ENCODE data around the gene FGFR2. TPM values are rescaled to one million over a fixed set of nuclear protein-coding genes. Genes with fewer than 3 reads are reported as not detected.
"Not testable (repeated sequence)": the region's sequence is repeated elsewhere in the genome, so short reads cannot be mapped to it uniquely, and the experiment has no call there.

Gene FGFR2
- total RNA-seq, 3 donors from 2014 or later, result 31.8 to 62.8 (median 44.3) TPM

GRCh38 chr10:121522831-121523230, 75.4 kb downstream of the FGFR2 start:
- Histone ChIP-seq H3K4me3 (no peak overlapping the region), H3K27me3 (no peaks in the 10 kb centered on the region), H3K27ac (peak overlapping the region; percentile 68 to 80), H3K4me1 (peaks cover 0 to 13% of the 10 kb centered on the region in 2 donors), H3K9me3 (no peaks in the 10 kb centered on the region), H3K36me3 (no peaks in the 10 kb centered on the region)
- TF ChIP-seq POLR2A (IDR thresholded peaks at IDR 0.05) (no peak), CTCF (IDR thresholded peaks at IDR 0.05) (no peak), POLR2AphosphoS5 (IDR thresholded peaks at IDR 0.05) (no peak)
- intact Hi-C loops (cut with DNase I; ENCODE audit: low total_unique reads), result no loop called here
- no peak for DNase-seq (ENCODE audit: low spot score in 2 of 2)

GRCh38 chr10:121521794-121522556, 76.3 kb downstream of the FGFR2 start:
- no peaks in the 10 kb centered on the region for H3K36me3 ChIP-seq
- H3K27ac ChIP-seq, result no peak overlapping the region
- H3K4me1 ChIP-seq, result peaks cover 0 to 13% of the 10 kb centered on the region in 2 donors
- H3K4me3 ChIP-seq, result no peak overlapping the region
- intact Hi-C loops (cut with DNase I; ENCODE audit: low total_unique reads), result no loop called here
- no peaks in the 10 kb centered on the region for H3K27me3 ChIP-seq
- H3K9me3 ChIP-seq, result no peaks in the 10 kb centered on the region
- no peak for DNase-seq (ENCODE audit: low spot score in 2 of 2)
- TF ChIP-seq POLR2AphosphoS5 (IDR thresholded peaks at IDR 0.05), result no peak
- no peak for TF ChIP-seq POLR2A (IDR thresholded peaks at IDR 0.05)
- TF ChIP-seq CTCF (IDR thresholded peaks at IDR 0.05), result no peak

GRCh38 chr10:121520526-121520925, 77.7 kb downstream of the FGFR2 start:
- intact Hi-C loops (cut with DNase I; ENCODE audit: low total_unique reads); H3K9me3 ChIP-seq; H3K36me3 ChIP-seq; H3K4me3 ChIP-seq; DNase-seq (ENCODE audit: low spot score in 2 of 2); H3K27ac ChIP-seq; H3K4me1 ChIP-seq; H3K27me3 ChIP-seq: not testable (repeated sequence)

- Histone ChIP-seq H3K36me3 (no peaks in the 10 kb centered on the region), H3K27ac (no peak overlapping the region)
- DNase-seq (ENCODE audit: low spot score in 2 of 2), result no peak
These were observed 78.2 kb downstream of the FGFR2 start for GRCh38 chr10:121519901-121520493.

GRCh38 chr10:121519411-121519810, 78.8 kb downstream of the FGFR2 start:
- H3K36me3 ChIP-seq, result no peaks in the 10 kb centered on the region
- TF ChIP-seq POLR2A (IDR thresholded peaks at IDR 0.05) (no peak), POLR2AphosphoS5 (IDR thresholded peaks at IDR 0.05) (no peak), CTCF (IDR thresholded peaks at IDR 0.05) (no peak)
- no peak for DNase-seq (ENCODE audit: low spot score in 2 of 2)
- H3K27me3 ChIP-seq, result no peaks in the 10 kb centered on the region
- no peaks in the 10 kb centered on the region for H3K9me3 ChIP-seq
- no peak overlapping the region for H3K4me3 ChIP-seq
- intact Hi-C loops (cut with DNase I; ENCODE audit: low total_unique reads), result no loop called here
- H3K4me1 ChIP-seq, result no peaks in the 10 kb centered on the region
- H3K27ac ChIP-seq, result no peak overlapping the region

More at GRCh38 chr10:121519901-121520493, 78.2 kb downstream of the FGFR2 start:
- intact Hi-C loops (cut with DNase I; ENCODE audit: low total_unique reads), result no loop called here
- H3K9me3 ChIP-seq, result no peaks in the 10 kb centered on the region
- H3K4me3 ChIP-seq, result no peak overlapping the region
- TF ChIP-seq POLR2AphosphoS5 (IDR thresholded peaks at IDR 0.05) (no peak), POLR2A (IDR thresholded peaks at IDR 0.05) (no peak), CTCF (IDR thresholded peaks at IDR 0.05) (no peak)
- peaks cover 0 to 5% of the 10 kb centered on the region in 2 donors for H3K4me1 ChIP-seq
- H3K27me3 ChIP-seq, result no peaks in the 10 kb centered on the region

All from breast epithelium (tissue), 4 donors.